ENCODE measurements around the gene TNFSF4.

Gene TNFSF4

GRCh38 chr1:173140733-173141132 is 66.4 kb downstream of the TNFSF4 start:
- no peak for DNase-seq (ENCODE audit: low read depth in 1 of 2, low spot score in 1 of 2)
- TF ChIP-seq JUND (IDR thresholded peaks at IDR 0.05; ENCODE audit: low read depth), result no peak
- in situ Hi-C loops (cut with HindIII; ENCODE audit: low pct_unique_long_range_greater_than_20kb, low sequenced_read_pairs), result no loop called here

GRCh38 chr1:173139706-173140105 is 67.4 kb downstream of the TNFSF4 start:
- TF ChIP-seq JUND (IDR thresholded peaks at IDR 0.05; ENCODE audit: low read depth), result no peak
- in situ Hi-C loops (cut with HindIII; ENCODE audit: low pct_unique_long_range_greater_than_20kb, low sequenced_read_pairs), result no loop called here
- no peak for DNase-seq (ENCODE audit: low read depth in 1 of 2, low spot score in 1 of 2)

- no peak for TF ChIP-seq JUND (IDR thresholded peaks at IDR 0.05; ENCODE audit: low read depth)
- DNase-seq (ENCODE audit: low read depth in 1 of 2, low spot score in 1 of 2), result no peak
- in situ Hi-C loops (cut with HindIII; ENCODE audit: low pct_unique_long_range_greater_than_20kb, low sequenced_read_pairs), result no loop called here
Observed at GRCh38 chr1:173137107-173137706, 69.9 kb downstream of the TNFSF4 start.

- in situ Hi-C loops (cut with HindIII; ENCODE audit: low pct_unique_long_range_greater_than_20kb, low sequenced_read_pairs), result no loop called here
- peak in 1 of 2 experiments; percentile 21 for DNase-seq (ENCODE audit: low read depth in 1 of 2, low spot score in 1 of 2)
- no peak for TF ChIP-seq JUND (IDR thresholded peaks at IDR 0.05; ENCODE audit: low read depth)
Observed at GRCh38 chr1:173134800-173135199, 72.3 kb downstream of the TNFSF4 start.

GRCh38 chr1:173134029-173134428 is 73.1 kb downstream of the TNFSF4 start:
- DNase-seq (ENCODE audit: low read depth in 1 of 2, low spot score in 1 of 2), result no peak
- TF ChIP-seq JUND (IDR thresholded peaks at IDR 0.05; ENCODE audit: low read depth), result no peak
- in situ Hi-C loops (cut with HindIII; ENCODE audit: low pct_unique_long_range_greater_than_20kb, low sequenced_read_pairs), result no loop called here

All from T47D (cell line).